Loucy (cell line): ENCODE data around the gene PSMA8.

ENCODE experiments used
- H2AFZ ChIP-seq: fragments of 200-600 bp; sonication (generic); 2 replicates; pipeline ENCODE4 v1.6.0; 2016; ENCODE audit warnings: antibody characterized with exemption, mild to moderate bottlenecking, low read length, moderate library complexity
- H3F3A ChIP-seq: fragments of 200-600 bp; 2 replicates; pipeline ENCODE4 v1.6.0; 2016; ENCODE audit warnings: antibody characterized with exemption, low read depth, mild to moderate bottlenecking
- H3K27me3 ChIP-seq: fragments of 200-600 bp; sonication (generic); 2 replicates; pipeline ENCODE4 v1.6.1; 2014; ENCODE audit warnings: low read length, mild to moderate bottlenecking; ENCODE audit not compliant: insufficient read depth, poor library complexity, severe bottlenecking
- H3K36me3 ChIP-seq: fragments of 200-600 bp; sonication (generic); 2 replicates; pipeline ENCODE4 v1.6.1; 2016; ENCODE audit warnings: low read length; ENCODE audit not compliant: insufficient read depth
- H3K4me1 ChIP-seq: fragments of 200-600 bp; sonication (generic); 2 replicates; pipeline ENCODE4 v1.5.1; 2014; ENCODE audit warnings: low read length, mild to moderate bottlenecking; ENCODE audit not compliant: insufficient read depth, poor library complexity, severe bottlenecking
- H3K4me2 ChIP-seq: fragments of 200-600 bp; sonication (generic); 2 replicates; pipeline ENCODE4 v1.6.0; 2014; ENCODE audit warnings: antibody characterized with exemption, low read length, low read depth, mild to moderate bottlenecking; ENCODE audit not compliant: poor library complexity, severe bottlenecking
- H3K4me3 ChIP-seq: fragments of 200-600 bp; sonication (generic); 2 replicates; pipeline ENCODE4 v1.5.1; 2014; ENCODE audit warnings: low read length, mild to moderate bottlenecking, mixed read lengths; ENCODE audit not compliant: poor library complexity, severe bottlenecking
- H3K79me2 ChIP-seq: fragments of 200-600 bp; sonication (generic); 2 replicates; pipeline ENCODE4 v1.6.1; 2014; ENCODE audit warnings: low read length; ENCODE audit not compliant: insufficient read depth
- H3K9ac ChIP-seq: fragments of 200-600 bp; sonication (generic); 2 replicates; pipeline ENCODE4 v1.6.0; 2014; ENCODE audit warnings: mild to moderate bottlenecking, low read depth, low read length, moderate library complexity; ENCODE audit not compliant: poor library complexity, severe bottlenecking
- H3K9me2 ChIP-seq: fragments of 200-600 bp; sonication (generic); replicated peaks from 2 replicates; pipeline ENCODE4 v1.6.1; 2016; ENCODE audit warnings: low read depth, low read length, mixed read lengths
- H3K9me3 ChIP-seq: fragments of 200-600 bp; sonication (generic); 2 replicates; pipeline ENCODE4 v1.6.1; 2014; ENCODE audit warnings: mild to moderate bottlenecking, antibody characterized with exemption, low read length, low read depth; ENCODE audit not compliant: insufficient read depth
- H4K20me1 ChIP-seq: fragments of 200-600 bp; sonication (generic); 2 replicates; pipeline ENCODE4 v1.6.0; 2014; ENCODE audit warnings: antibody characterized with exemption, low read length, mild to moderate bottlenecking; ENCODE audit not compliant: insufficient read depth, poor library complexity, severe bottlenecking
- CTCF ChIP-seq: fragments of 200-600 bp; sonication (generic); conservative IDR thresholded peaks from 2 replicates; pipeline ENCODE4 v1.5.1; 2014; ENCODE audit warnings: mild to moderate bottlenecking, antibody characterized with exemption, low read length
- EZH2phosphoT487 ChIP-seq: fragments of 200-600 bp; IDR thresholded peaks from 2 replicates; pipeline ENCODE4 v1.6.1; 2018; ENCODE audit warnings: antibody characterized with exemption, mild to moderate bottlenecking, moderate library complexity, borderline replicate concordance

Gene PSMA8

GRCh38 chr18:26207937-26208336, 74.3 kb downstream of the PSMA8 start:
- Histone ChIP-seq H3F3A (no peaks in the 10 kb centered on the region), H4K20me1 (no peaks in the 10 kb centered on the region), H3K27me3 (no peaks in the 10 kb centered on the region), H3K9me3 (no peaks in the 10 kb centered on the region), H2AFZ (no peak overlapping the region), H3K4me2 (no peak overlapping the region), H3K9ac (no peak overlapping the region), H3K36me3 (no peaks in the 10 kb centered on the region), H3K9me2 (no peaks in the 10 kb centered on the region), H3K79me2 (no peaks in the 10 kb centered on the region), H3K4me1 (no peaks in the 10 kb centered on the region), H3K4me3 (no peak overlapping the region)
- TF ChIP-seq EZH2phosphoT487 (no peak), CTCF (no peak)

- Histone ChIP-seq H3K9me3 (no peaks in the 10 kb centered on the region), H4K20me1 (no peaks in the 10 kb centered on the region), H3K27me3 (no peaks in the 10 kb centered on the region), H3K4me2 (no peak overlapping the region), H3K4me3 (no peak overlapping the region), H3K9me2 (no peaks in the 10 kb centered on the region), H3K9ac (no peak overlapping the region), H3F3A (no peaks in the 10 kb centered on the region), H3K36me3 (no peaks in the 10 kb centered on the region), H3K79me2 (no peaks in the 10 kb centered on the region), H3K4me1 (no peaks in the 10 kb centered on the region), H2AFZ (no peak overlapping the region; the same call in 1 of the 2 replicates)
- no peak for TF ChIP-seq EZH2phosphoT487
- no peak for TF ChIP-seq CTCF
Observed at GRCh38 chr18:26208977-26209376, 75.3 kb downstream of the PSMA8 start.

- no peak overlapping the region for H3K9ac ChIP-seq
- no peak for TF ChIP-seq EZH2phosphoT487
- no peaks in the 10 kb centered on the region for H3K9me3 ChIP-seq
- no peak overlapping the region for H3K4me3 ChIP-seq
- H3K27me3 ChIP-seq: no peaks in the 10 kb centered on the region
- H3F3A ChIP-seq: peaks cover 10% of the 10 kb centered on the region; the same call in 1 of the 2 replicates
- H3K9me2 ChIP-seq: no peaks in the 10 kb centered on the region
- H4K20me1 ChIP-seq: no peaks in the 10 kb centered on the region
- H3K79me2 ChIP-seq: no peaks in the 10 kb centered on the region
- no peak overlapping the region for H2AFZ ChIP-seq
- H3K4me2 ChIP-seq: no peak overlapping the region
- peaks cover 11% of the 10 kb centered on the region for H3K4me1 ChIP-seq
- H3K36me3 ChIP-seq: no peaks in the 10 kb centered on the region
Observed at GRCh38 chr18:26210147-26210546, 76.5 kb downstream of the PSMA8 start.

- Histone ChIP-seq H2AFZ (peak overlapping the region; percentile 61), H3K9ac (peak overlapping the region; percentile 75), H3K27me3 (no peaks in the 10 kb centered on the region), H3F3A (peaks cover 14% of the 10 kb centered on the region; the same call in 1 of the 2 replicates), H3K9me3 (no peaks in the 10 kb centered on the region), H3K79me2 (no peaks in the 10 kb centered on the region), H3K4me3 (peak overlapping the region; percentile 71), H3K4me2 (peak overlapping the region; percentile 53), H4K20me1 (no peaks in the 10 kb centered on the region), H3K4me1 (peaks cover 19% of the 10 kb centered on the region), H3K9me2 (no peaks in the 10 kb centered on the region), H3K36me3 (no peaks in the 10 kb centered on the region)
- TF ChIP-seq EZH2phosphoT487 (no peak), CTCF (no peak)
Observed at GRCh38 chr18:26215247-26215970, 81.7 kb downstream of the PSMA8 start.
